OCI-LY7 (cell line): Measurements from ENCODE around the gene ANP32A. TPM values are rescaled to one million over a fixed set of nuclear protein-coding genes. Genes with fewer than 3 reads are reported as not detected.

Experiments
- BruUV-seq: library from RNA; stranded (reverse); fragments of 400-500 nt; replicated peaks from 2 replicates; lab custom pipeline; 2021; lab: Mats Ljungman, UMichigan
- CTCF ChIA-PET: fragments of 300-600 bp; sonication (Branson Sonifier 250); formaldehyde crosslinking; loops from one replicate; lab custom pipeline; 2022; ENCODE audit warnings: antibody characterized with exemption; ENCODE audit not compliant: unreplicated experiment; lab: Charles Lee
- POLR2A ChIA-PET: fragments of 300-600 bp; sonication (Branson Sonifier 250); formaldehyde crosslinking; loops from one replicate; lab custom pipeline; 2022; ENCODE audit warnings: antibody characterized with exemption; lab: Charles Lee
- DNase-seq: peaks from one replicate; pipeline ENCODE4 v3.0.0-alpha.2; 2015; ENCODE audit warnings: low spot score
- H2AFZ ChIP-seq: fragments of 200-600 bp; sonication (generic), shearing (Covaris generic); 2 replicates; pipeline ENCODE4 v1.6.1; 2014; ENCODE audit warnings: mild to moderate bottlenecking, antibody characterized with exemption, low read length, moderate library complexity
- H3K27ac ChIP-seq: fragments of 200-600 bp; sonication (generic); 2 replicates; pipeline ENCODE4 v1.5.1; 2014; ENCODE audit warnings: mixed run types, low read depth, mild to moderate bottlenecking, moderate library complexity, low read length, inconsistent platforms; ENCODE audit not compliant: poor library complexity, severe bottlenecking
- H3K36me3 ChIP-seq: fragments of 200-600 bp; sonication (generic); 2 replicates; pipeline ENCODE4 v1.6.1; 2014; ENCODE audit warnings: mild to moderate bottlenecking, antibody characterized with exemption, low read length, moderate library complexity, mixed read lengths; ENCODE audit not compliant: insufficient read depth
- H3K4me1 ChIP-seq: fragments of 200-600 bp; sonication (generic); 2 replicates; pipeline ENCODE4 v1.5.1; 2014; ENCODE audit warnings: mild to moderate bottlenecking, low read length; ENCODE audit not compliant: insufficient read depth, poor library complexity, severe bottlenecking
- H3K4me2 ChIP-seq: fragments of 200-600 bp; sonication (generic); 2 replicates; pipeline ENCODE4 v1.6.1; 2014; ENCODE audit warnings: mild to moderate bottlenecking, low read length
- H3K4me3 ChIP-seq: fragments of 200-600 bp; sonication (generic); 2 replicates; pipeline ENCODE4 v1.5.1; 2014; ENCODE audit warnings: mild to moderate bottlenecking, low read depth, low read length; ENCODE audit not compliant: poor library complexity, severe bottlenecking
- H3K79me2 ChIP-seq: fragments of 200-600 bp; sonication (generic); 2 replicates; pipeline ENCODE4 v1.6.1; 2016; ENCODE audit warnings: low read depth, mild to moderate bottlenecking, low read length, moderate library complexity, mixed read lengths; ENCODE audit not compliant: insufficient read depth
- H3K9me2 ChIP-seq: fragments of 200-600 bp; sonication (generic); 2 replicates; pipeline ENCODE4 v1.6.1; 2016; ENCODE audit warnings: mild to moderate bottlenecking, low read length, mixed read lengths; ENCODE audit not compliant: insufficient read depth
- H3K9me3 ChIP-seq: fragments of 200-600 bp; sonication (generic); 2 replicates; pipeline ENCODE4 v1.6.1; 2014; ENCODE audit warnings: mild to moderate bottlenecking, mixed run types, low read length, mixed read lengths
- H4K20me1 ChIP-seq: fragments of 200-600 bp; sonication (generic); 2 replicates; pipeline ENCODE4 v1.6.1; 2014; ENCODE audit warnings: mild to moderate bottlenecking, antibody characterized with exemption, low read length, moderate library complexity, mixed read lengths; ENCODE audit not compliant: insufficient read depth
- EZH2phosphoT487 ChIP-seq: fragments of 200-600 bp; sonication (generic); IDR thresholded peaks from 2 replicates; pipeline ENCODE4 v1.6.1; 2018; ENCODE audit warnings: low read depth, borderline replicate concordance, mild to moderate bottlenecking, mixed run types, antibody characterized with exemption, low read length, moderate library complexity, mixed read lengths
- intact Hi-C: fragments of 100-400 bp; cut with micrococcal nuclease; formaldehyde crosslinking; loops from one replicate; pipeline ENCODE4 v1.10.0; 2022; ENCODE audit not compliant: unreplicated experiment
- total RNA-seq, 2 experiments: library from RNA; depleted of rRNA in 1 of 2; stranded (reverse); fragments of >200 nt in 1 of 2; shearing (Covaris generic) in 1 of 2; gene quantifications; 2 replicates each; pipeline ENCODE4 v1.2.3, GENCODE V29; 2014 to 2022
- TF ChIP-seq, protein P1 (sequence below): fragments of 200-600 bp; sonication (generic); conservative IDR thresholded peaks from 2 replicates; pipeline ENCODE4 v1.5.1; 2014; ENCODE audit warnings: mild to moderate bottlenecking, antibody characterized with exemption, low read length, moderate library complexity, mixed read lengths

The ANP32A gene
- total RNA-seq, 2 experiments from 2014 or later = 232 to 580 TPM

DNA sequence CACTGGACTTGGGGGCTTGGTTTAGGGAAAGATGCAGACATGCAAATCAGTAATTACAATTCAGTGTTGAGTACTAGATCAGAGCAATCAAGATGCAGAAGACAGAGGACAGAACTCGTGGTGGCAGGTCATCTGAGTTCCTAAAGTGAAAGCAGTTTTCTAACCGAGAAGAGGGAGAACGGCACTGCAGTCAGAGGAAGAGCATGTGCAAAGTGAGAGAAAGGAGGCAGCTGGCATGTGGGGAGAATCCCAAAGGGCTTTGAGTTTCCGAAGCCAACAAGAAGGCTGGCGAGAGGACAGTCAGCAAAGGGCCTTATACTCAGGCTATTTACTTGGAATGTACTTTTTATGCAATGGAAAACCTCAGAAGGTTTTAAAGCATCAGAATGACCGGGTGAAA lies 87.0 kb downstream of the ANP32A start:
- Histone ChIP-seq H3K27ac (no peak overlapping the region), H3K9me3 (no peaks in the 10 kb centered on the region), H3K4me3 (no peak overlapping the region), H3K79me2 (no peaks in the 10 kb centered on the region), H3K9me2 (no peaks in the 10 kb centered on the region), H4K20me1 (no peaks in the 10 kb centered on the region), H3K36me3 (no peaks in the 10 kb centered on the region), H3K4me2 (peak overlapping the region; percentile 11; the same call in 1 of the 2 replicates), H3K4me1 (peaks cover 7% of the 10 kb centered on the region), H2AFZ (no peak overlapping the region)
- ChIA-PET CTCF (no interaction called here), POLR2A (interaction anchor here (0.7 kb wide), 1 partner anchor 9 kb away, joined by 4 read pairs; no protein-coding TSS in a partner anchor)
- intact Hi-C loops = no loop called here
- no TSS peak for BruUV-seq
- TF ChIP-seq, protein P1, sequence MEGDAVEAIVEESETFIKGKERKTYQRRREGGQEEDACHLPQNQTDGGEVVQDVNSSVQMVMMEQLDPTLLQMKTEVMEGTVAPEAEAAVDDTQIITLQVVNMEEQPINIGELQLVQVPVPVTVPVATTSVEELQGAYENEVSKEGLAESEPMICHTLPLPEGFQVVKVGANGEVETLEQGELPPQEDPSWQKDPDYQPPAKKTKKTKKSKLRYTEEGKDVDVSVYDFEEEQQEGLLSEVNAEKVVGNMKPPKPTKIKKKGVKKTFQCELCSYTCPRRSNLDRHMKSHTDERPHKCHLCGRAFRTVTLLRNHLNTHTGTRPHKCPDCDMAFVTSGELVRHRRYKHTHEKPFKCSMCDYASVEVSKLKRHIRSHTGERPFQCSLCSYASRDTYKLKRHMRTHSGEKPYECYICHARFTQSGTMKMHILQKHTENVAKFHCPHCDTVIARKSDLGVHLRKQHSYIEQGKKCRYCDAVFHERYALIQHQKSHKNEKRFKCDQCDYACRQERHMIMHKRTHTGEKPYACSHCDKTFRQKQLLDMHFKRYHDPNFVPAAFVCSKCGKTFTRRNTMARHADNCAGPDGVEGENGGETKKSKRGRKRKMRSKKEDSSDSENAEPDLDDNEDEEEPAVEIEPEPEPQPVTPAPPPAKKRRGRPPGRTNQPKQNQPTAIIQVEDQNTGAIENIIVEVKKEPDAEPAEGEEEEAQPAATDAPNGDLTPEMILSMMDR = no peak
- DNase-seq = no peak

DNA sequence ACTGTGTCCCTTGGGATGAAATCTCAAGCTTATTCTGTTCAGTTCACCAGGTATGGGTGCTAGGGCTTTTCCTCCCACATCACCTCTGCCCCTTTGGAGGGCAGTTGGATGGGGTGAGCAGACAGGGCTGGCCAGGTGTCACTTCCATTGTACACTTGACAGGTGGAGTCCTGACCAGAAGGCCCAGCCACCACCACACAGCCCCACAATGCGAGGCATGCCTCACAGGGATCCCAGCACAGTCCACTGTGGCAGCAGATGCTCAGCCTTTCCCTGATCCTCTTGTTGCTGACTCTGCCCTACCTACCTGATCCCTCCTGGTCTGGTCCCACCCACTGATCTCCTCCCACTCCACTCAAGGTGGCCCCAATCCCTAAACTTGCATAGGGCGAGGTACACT lies 88.2 kb downstream of the ANP32A start:
- no peak for DNase-seq
- H3K9me3 ChIP-seq = no peaks in the 10 kb centered on the region
- peaks cover 7% of the 10 kb centered on the region for H3K4me1 ChIP-seq
- intact Hi-C loops = no loop called here
- H3K36me3 ChIP-seq = no peaks in the 10 kb centered on the region
- ChIA-PET POLR2A (no interaction called here), CTCF (no interaction called here)
- H2AFZ ChIP-seq = no peak overlapping the region
- TF ChIP-seq EZH2phosphoT487 = no peak
- TF ChIP-seq, protein P1 = no peak
- no peak overlapping the region for H3K4me3 ChIP-seq
- BruUV-seq = no TSS peak
- H3K79me2 ChIP-seq = no peaks in the 10 kb centered on the region
- no peaks in the 10 kb centered on the region for H3K9me2 ChIP-seq
- no peak overlapping the region for H3K4me2 ChIP-seq
- H3K27ac ChIP-seq = no peak overlapping the region
- no peaks in the 10 kb centered on the region for H4K20me1 ChIP-seq

DNA sequence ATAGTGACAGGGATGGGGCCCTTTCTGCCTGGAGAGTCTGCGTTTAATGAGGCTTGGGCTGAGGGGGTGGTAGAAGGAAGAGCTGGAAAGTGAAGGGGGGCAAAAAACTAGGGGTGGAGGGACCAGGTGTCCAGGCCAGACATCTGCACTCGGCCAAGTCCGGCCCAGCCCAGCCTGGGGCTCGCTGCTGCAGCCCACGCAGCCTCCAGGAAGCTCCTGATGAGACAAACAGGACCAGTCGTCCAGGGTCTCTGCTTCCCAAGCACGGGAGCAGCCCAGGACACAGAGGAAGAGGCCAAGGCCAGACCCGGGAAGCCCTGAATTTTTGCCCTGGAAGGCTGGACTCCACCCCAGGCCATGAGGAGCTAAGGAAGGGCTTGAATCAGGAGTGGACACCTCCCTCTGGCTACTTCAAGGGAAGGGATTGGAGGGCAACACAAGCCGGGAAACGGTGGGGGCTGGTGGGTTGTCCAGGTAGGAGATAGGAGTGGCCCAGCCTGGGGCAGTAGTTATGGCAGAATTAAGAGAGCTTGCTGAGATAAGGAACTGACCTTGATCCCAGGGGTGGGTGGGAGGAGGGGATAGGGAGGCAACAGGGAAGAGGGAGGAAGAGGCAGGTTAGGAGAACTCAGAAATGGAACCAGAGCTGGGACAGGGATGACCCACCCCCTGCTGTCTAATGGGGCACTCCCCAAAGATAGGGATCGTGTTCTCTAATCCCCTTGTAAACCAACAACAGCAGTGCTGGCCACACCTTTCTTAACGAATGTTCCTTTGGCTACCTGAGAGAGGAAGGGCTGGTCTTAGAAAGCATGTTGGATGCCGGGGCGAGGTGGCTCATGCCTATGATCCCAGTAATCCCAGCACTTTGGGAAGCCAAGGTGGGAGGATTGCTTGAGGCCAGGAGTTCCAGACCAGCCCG lies 89.5 kb downstream of the ANP32A start:
- Histone ChIP-seq H3K4me2 (no peak overlapping the region), H3K9me3 (no peaks in the 10 kb centered on the region), H3K27ac (no peak overlapping the region), H4K20me1 (no peaks in the 10 kb centered on the region), H3K4me1 (peaks cover 7% of the 10 kb centered on the region), H3K36me3 (no peaks in the 10 kb centered on the region), H3K9me2 (no peaks in the 10 kb centered on the region), H3K79me2 (no peaks in the 10 kb centered on the region), H3K4me3 (no peak overlapping the region), H2AFZ (no peak overlapping the region)
- ChIA-PET CTCF (interaction anchor here (1.1 kb wide), 1 partner anchor 144 kb away, joined by 5 read pairs; no protein-coding TSS in a partner anchor), POLR2A (interaction anchor here (0.7 kb wide), 1 partner anchor 432 kb away, joined by 3 read pairs; no protein-coding TSS in a partner anchor)
- BruUV-seq = no TSS peak
- DNase-seq = no peak
- no peak for TF ChIP-seq EZH2phosphoT487
- TF ChIP-seq, protein P1 = no peak
- intact Hi-C loops = loop anchor here (1.0 kb wide), 3 partner anchors 145 to 194 kb away; no protein-coding TSS in a partner anchor
